ENCODE results near the gene INKA2.

GRCh38 chr1:111770916-111771315 is 31.7 kb upstream of the INKA2 start:
- TF ChIP-seq, protein P1, sequence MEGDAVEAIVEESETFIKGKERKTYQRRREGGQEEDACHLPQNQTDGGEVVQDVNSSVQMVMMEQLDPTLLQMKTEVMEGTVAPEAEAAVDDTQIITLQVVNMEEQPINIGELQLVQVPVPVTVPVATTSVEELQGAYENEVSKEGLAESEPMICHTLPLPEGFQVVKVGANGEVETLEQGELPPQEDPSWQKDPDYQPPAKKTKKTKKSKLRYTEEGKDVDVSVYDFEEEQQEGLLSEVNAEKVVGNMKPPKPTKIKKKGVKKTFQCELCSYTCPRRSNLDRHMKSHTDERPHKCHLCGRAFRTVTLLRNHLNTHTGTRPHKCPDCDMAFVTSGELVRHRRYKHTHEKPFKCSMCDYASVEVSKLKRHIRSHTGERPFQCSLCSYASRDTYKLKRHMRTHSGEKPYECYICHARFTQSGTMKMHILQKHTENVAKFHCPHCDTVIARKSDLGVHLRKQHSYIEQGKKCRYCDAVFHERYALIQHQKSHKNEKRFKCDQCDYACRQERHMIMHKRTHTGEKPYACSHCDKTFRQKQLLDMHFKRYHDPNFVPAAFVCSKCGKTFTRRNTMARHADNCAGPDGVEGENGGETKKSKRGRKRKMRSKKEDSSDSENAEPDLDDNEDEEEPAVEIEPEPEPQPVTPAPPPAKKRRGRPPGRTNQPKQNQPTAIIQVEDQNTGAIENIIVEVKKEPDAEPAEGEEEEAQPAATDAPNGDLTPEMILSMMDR (IDR thresholded peaks at IDR 0.05): no peak
- no peak for TF ChIP-seq POLR2AphosphoS5 (IDR thresholded peaks at IDR 0.05; ENCODE audit: low read depth, low read length)

Measured in Panc1 (cell line).